ENCODE data around the gene SIPA1L3. TPM values are rescaled to one million over a fixed set of nuclear protein-coding genes. Genes with fewer than 3 reads are reported as not detected.

SIPA1L3 gene
- total and polyA plus RNA-seq, 2 experiments from 2014 or later, result 9.3 to 30.3 TPM

DNA sequence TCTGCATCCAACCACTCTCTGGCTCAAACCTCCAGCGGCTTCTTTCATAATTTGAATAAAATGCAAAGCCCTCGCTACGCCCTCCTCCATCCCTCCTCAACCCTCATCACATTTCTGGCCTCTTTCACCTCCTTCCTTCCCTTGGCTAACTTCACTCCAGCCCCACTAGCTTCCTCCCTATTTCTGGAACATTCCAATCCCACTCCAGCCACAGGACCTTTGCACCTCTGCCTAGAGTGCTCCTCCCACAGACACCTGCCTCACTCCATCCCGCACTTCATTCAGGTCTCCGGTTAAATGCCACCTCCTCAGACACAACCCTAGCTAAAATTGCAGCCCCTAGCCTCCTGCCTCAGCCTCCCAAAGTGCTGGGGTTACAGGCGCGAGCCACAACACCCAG, 324.9 kb downstream of the SIPA1L3 start:
- H3K9me3 ChIP-seq (ENCODE audit: low read depth), result no peaks in the 10 kb centered on the region
- no peak for DNase-seq (ENCODE audit: low read depth in 1 of 2, low spot score in 1 of 2)
- H3K36me3 ChIP-seq, result no peaks in the 10 kb centered on the region
- TF ChIP-seq, protein P1, sequence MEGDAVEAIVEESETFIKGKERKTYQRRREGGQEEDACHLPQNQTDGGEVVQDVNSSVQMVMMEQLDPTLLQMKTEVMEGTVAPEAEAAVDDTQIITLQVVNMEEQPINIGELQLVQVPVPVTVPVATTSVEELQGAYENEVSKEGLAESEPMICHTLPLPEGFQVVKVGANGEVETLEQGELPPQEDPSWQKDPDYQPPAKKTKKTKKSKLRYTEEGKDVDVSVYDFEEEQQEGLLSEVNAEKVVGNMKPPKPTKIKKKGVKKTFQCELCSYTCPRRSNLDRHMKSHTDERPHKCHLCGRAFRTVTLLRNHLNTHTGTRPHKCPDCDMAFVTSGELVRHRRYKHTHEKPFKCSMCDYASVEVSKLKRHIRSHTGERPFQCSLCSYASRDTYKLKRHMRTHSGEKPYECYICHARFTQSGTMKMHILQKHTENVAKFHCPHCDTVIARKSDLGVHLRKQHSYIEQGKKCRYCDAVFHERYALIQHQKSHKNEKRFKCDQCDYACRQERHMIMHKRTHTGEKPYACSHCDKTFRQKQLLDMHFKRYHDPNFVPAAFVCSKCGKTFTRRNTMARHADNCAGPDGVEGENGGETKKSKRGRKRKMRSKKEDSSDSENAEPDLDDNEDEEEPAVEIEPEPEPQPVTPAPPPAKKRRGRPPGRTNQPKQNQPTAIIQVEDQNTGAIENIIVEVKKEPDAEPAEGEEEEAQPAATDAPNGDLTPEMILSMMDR (IDR thresholded peaks at IDR 0.05; ENCODE audit: low read depth, low read length), result no peak
- no peak overlapping the region for H3K4me3 ChIP-seq
- H3K4me1 ChIP-seq (ENCODE audit: low read depth), result no peaks in the 10 kb centered on the region
- H3K27ac ChIP-seq, result no peak overlapping the region
- peaks cover 23% of the 10 kb centered on the region for H3K27me3 ChIP-seq

DNA sequence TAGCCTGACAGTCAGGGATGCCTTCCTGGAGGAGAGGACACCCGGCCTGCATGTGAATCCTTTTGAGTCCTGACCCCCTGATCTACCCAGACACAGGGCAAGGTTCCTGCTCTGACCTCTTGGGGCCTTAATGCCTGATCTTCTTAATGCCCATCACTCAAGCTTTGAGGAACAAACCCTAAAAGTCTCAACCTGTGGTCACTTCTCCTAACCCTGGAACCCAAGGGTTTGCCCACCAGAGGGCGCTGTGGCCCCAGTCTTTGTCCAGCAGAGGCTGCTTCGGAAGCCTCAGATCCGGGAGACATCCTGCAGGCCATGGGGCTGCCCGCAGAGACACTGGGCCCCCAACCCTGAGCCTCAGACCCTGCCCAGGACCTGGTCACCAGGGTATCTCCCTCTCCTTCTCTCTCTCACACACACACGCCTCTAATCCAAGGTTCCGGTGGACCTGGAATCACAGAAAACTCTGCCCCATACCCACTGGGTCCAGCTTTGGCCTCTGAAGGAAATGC, 326.8 kb downstream of the SIPA1L3 start:
- TF ChIP-seq, protein P1 (IDR thresholded peaks at IDR 0.05; ENCODE audit: low read depth, low read length), result peak; percentile 88
- no peak overlapping the region for H3K4me3 ChIP-seq
- peak; percentile 78 to 88 for DNase-seq (ENCODE audit: low read depth in 1 of 2, low spot score in 1 of 2)
- H3K27me3 ChIP-seq, result peaks cover 19% of the 10 kb centered on the region
- H3K36me3 ChIP-seq, result no peaks in the 10 kb centered on the region
- no peaks in the 10 kb centered on the region for H3K9me3 ChIP-seq (ENCODE audit: low read depth)
- H3K27ac ChIP-seq, result no peak overlapping the region
- no peaks in the 10 kb centered on the region for H3K4me1 ChIP-seq (ENCODE audit: low read depth)

DNA sequence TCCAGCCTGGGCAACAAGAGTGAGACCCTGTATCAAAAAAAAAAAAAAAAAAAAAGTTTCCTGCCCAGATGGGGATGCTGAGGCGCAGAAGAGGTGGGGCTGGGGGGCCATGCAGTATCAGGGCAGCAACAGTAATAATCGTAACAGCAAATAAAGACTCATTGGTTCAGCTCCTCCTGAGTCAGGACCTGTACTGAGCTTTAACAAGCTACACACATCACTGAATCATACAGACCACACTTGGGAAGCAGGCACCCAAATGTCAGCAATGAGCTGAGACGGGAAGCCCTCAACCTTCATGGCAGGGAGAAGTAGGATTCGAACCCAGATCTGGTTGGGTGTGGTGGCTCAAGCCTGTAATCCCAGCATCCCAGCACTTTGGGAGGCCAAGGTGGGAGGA, 327.6 kb downstream of the SIPA1L3 start:
- no peak overlapping the region for H3K4me3 ChIP-seq
- no peak for DNase-seq (ENCODE audit: low read depth in 1 of 2, low spot score in 1 of 2)
- no peaks in the 10 kb centered on the region for H3K4me1 ChIP-seq (ENCODE audit: low read depth)
- H3K27ac ChIP-seq, result no peak overlapping the region
- TF ChIP-seq, protein P1 (IDR thresholded peaks at IDR 0.05; ENCODE audit: low read depth, low read length), result no peak
- H3K36me3 ChIP-seq, result no peaks in the 10 kb centered on the region
- peaks cover 14% of the 10 kb centered on the region for H3K27me3 ChIP-seq
- H3K9me3 ChIP-seq (ENCODE audit: low read depth), result no peaks in the 10 kb centered on the region

DNA sequence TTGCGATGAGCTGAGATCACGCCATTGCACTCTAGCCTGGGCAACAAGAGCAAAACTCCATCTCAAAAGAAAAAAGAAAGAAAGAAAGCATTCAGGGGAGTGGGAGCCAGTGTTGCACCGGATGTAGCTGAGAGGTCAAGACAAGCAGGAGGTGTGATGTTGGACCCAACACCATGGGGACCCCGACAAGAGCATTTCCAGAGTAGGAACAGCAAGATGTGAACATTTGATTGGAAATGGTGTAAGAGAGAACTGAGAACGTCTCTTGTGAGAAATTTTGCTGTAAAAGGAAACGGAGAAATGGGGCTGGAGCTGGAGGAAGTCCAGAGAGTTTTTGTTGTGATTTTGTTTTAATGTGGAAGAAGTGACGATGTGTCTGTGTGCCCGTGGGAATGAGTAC, 332.8 kb downstream of the SIPA1L3 start:
- TF ChIP-seq, protein P1 (IDR thresholded peaks at IDR 0.05; ENCODE audit: low read depth, low read length), result no peak
- Histone ChIP-seq H3K36me3 (no peaks in the 10 kb centered on the region), H3K4me3 (no peak overlapping the region), H3K4me1 (ENCODE audit: low read depth) (no peaks in the 10 kb centered on the region), H3K27me3 (no peaks in the 10 kb centered on the region), H3K27ac (no peak overlapping the region), H3K9me3 (ENCODE audit: low read depth) (no peaks in the 10 kb centered on the region)
- DNase-seq (ENCODE audit: low read depth in 1 of 2, low spot score in 1 of 2), result no peak

DNA sequence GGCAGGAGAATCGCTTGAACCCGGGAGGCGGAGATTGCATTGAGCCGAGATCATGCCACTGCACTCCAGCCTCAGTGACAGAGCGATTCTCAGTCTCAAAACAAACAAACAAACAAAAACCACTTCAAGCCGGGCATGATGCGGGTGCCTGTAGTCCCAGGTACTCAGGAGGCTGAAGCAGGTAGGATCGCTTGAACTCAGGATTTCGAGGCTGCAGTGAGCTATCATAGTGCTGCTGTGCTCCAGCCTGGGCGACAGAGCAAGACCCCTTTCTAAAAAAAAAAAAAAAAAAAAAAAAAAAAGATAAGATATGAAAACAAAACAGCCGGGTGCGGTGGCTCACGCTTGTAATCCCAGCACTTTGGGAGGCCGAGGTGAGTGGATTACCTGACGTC, 336.3 kb downstream of the SIPA1L3 start:
- no peaks in the 10 kb centered on the region for H3K9me3 ChIP-seq (ENCODE audit: low read depth)
- DNase-seq (ENCODE audit: low read depth in 1 of 2, low spot score in 1 of 2), result no peak
- H3K36me3 ChIP-seq, result no peaks in the 10 kb centered on the region
- no peak overlapping the region for H3K4me3 ChIP-seq
- no peaks in the 10 kb centered on the region for H3K4me1 ChIP-seq (ENCODE audit: low read depth)
- H3K27ac ChIP-seq, result no peak overlapping the region
- no peaks in the 10 kb centered on the region for H3K27me3 ChIP-seq
- TF ChIP-seq, protein P1 (IDR thresholded peaks at IDR 0.05; ENCODE audit: low read depth, low read length), result no peak
